OCI-LY3 (cell line): Measurements from ENCODE around the gene BAHD1.

Experiments
- H2AFZ ChIP-seq: fragments of 200-600, 300-600 bp; shearing (Covaris generic); 2 replicates; pipeline ENCODE4 v1.6.0; 2014; ENCODE audit warnings: antibody characterized with exemption, low read depth, low read length
- H3K27ac ChIP-seq: fragments of 200-600, 300-600 bp; sonication (generic); 2 replicates; pipeline ENCODE4 v1.5.1; 2014; ENCODE audit warnings: mild to moderate bottlenecking, low read length, moderate library complexity, mixed read lengths
- H3K27me3 ChIP-seq: fragments of 200-600, 300-600 bp; sonication (generic); 2 replicates; pipeline ENCODE4 v1.6.1; 2014; ENCODE audit warnings: low read depth, low read length, mixed read lengths
- H3K36me3 ChIP-seq: fragments of 200-600, 300-600 bp; sonication (generic); replicated peaks from 2 replicates; pipeline ENCODE3; 2014; ENCODE audit warnings: low read depth, low read length, mixed read lengths
- H3K4me1 ChIP-seq: fragments of 300-600, 200-600 bp; sonication (generic); 2 replicates; pipeline ENCODE4 v1.6.1; 2014; ENCODE audit warnings: low read length, mixed read lengths
- H3K4me2 ChIP-seq: fragments of 200-600, 300-600 bp; sonication (generic); 2 replicates; pipeline ENCODE4 v1.6.1; 2014; ENCODE audit warnings: low read length, mixed read lengths
- H3K4me3 ChIP-seq: fragments of 300-600, 200-600 bp; sonication (generic); 2 replicates; pipeline ENCODE4 v1.5.1; 2014; ENCODE audit warnings: antibody characterized with exemption, mild to moderate bottlenecking, low read length, moderate library complexity
- H3K79me2 ChIP-seq: fragments of 300-600, 200-600 bp; shearing (Covaris generic); 2 replicates; pipeline ENCODE4 v1.6.1; 2014; ENCODE audit warnings: mild to moderate bottlenecking, low read length, mixed read lengths
- H3K9ac ChIP-seq: fragments of 300-600, 200-600 bp; shearing (Covaris generic); 2 replicates; pipeline ENCODE4 v1.6.0; 2014; ENCODE audit warnings: mild to moderate bottlenecking, low read length, moderate library complexity
- H3K9me3 ChIP-seq: fragments of 200-600, 300-600 bp; shearing (Covaris generic); 2 replicates; pipeline ENCODE4 v1.6.1; 2014; ENCODE audit warnings: low read length, mixed read lengths; ENCODE audit not compliant: insufficient read depth
- H4K20me1 ChIP-seq: fragments of 200-600, 300-600 bp; sonication (generic); 2 replicates; pipeline ENCODE4 v1.6.1; 2016; ENCODE audit warnings: low read length, mixed read lengths; ENCODE audit not compliant: insufficient read depth
- EZH2phosphoT487 ChIP-seq: fragments of 200-600 bp; shearing (Covaris generic); IDR thresholded peaks from 2 replicates; pipeline ENCODE4 v1.6.1; 2018; ENCODE audit warnings: antibody characterized with exemption, mixed run types, low read depth
- TF ChIP-seq, protein P1 (sequence below): fragments of 200-600, 300-600 bp; sonication (generic); IDR thresholded peaks from 2 replicates; pipeline ENCODE4 v1.5.1; 2014; ENCODE audit warnings: antibody characterized with exemption, low read length, low read depth

The BAHD1 gene

DNA sequence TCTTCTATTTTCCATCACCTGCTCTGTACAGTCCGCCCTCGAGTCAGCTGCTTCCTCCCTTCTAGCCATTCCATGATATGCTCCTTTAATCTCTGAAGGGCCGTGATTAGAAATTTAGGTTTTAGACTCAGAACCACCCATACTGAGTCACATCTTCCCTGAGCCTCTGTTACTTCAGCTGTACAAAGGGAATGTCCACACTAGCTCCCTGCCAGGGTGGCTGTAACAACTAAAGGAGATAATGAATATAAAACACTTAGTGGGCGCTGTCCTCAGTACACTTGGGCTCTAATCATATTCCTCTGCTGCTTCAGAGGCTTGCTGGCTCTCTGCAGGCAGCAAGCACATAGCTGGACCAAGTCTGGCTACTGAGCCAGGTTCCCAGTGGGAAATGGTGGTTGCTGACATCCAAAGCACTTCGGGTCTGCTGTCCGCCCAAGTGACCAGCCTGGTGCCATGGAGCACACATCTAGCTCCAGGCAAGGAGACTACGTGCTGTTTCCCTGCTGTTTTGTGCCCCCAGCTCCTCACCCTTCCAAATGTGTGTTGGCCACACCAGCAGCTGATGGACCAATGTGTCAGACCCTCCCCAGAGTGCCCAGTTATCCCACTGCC is 29.1 kb downstream of the BAHD1 start:
- Histone ChIP-seq H3K27ac (no peak overlapping the region), H3K9ac (no peak overlapping the region), H3K36me3 (no peaks in the 10 kb centered on the region), H3K9me3 (no peaks in the 10 kb centered on the region), H3K4me3 (no peak overlapping the region), H2AFZ (peak overlapping the region; percentile 62; the same call in 1 of the 2 replicates), H3K4me2 (peak overlapping the region; percentile 73; the same call in 1 of the 2 replicates), H3K79me2 (peaks cover 8% of the 10 kb centered on the region; the same call in 1 of the 2 replicates), H3K27me3 (no peaks in the 10 kb centered on the region), H4K20me1 (no peaks in the 10 kb centered on the region), H3K4me1 (peaks cover 13% of the 10 kb centered on the region)
- TF ChIP-seq, protein P1, sequence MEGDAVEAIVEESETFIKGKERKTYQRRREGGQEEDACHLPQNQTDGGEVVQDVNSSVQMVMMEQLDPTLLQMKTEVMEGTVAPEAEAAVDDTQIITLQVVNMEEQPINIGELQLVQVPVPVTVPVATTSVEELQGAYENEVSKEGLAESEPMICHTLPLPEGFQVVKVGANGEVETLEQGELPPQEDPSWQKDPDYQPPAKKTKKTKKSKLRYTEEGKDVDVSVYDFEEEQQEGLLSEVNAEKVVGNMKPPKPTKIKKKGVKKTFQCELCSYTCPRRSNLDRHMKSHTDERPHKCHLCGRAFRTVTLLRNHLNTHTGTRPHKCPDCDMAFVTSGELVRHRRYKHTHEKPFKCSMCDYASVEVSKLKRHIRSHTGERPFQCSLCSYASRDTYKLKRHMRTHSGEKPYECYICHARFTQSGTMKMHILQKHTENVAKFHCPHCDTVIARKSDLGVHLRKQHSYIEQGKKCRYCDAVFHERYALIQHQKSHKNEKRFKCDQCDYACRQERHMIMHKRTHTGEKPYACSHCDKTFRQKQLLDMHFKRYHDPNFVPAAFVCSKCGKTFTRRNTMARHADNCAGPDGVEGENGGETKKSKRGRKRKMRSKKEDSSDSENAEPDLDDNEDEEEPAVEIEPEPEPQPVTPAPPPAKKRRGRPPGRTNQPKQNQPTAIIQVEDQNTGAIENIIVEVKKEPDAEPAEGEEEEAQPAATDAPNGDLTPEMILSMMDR = no peak
- no peak for TF ChIP-seq EZH2phosphoT487

DNA sequence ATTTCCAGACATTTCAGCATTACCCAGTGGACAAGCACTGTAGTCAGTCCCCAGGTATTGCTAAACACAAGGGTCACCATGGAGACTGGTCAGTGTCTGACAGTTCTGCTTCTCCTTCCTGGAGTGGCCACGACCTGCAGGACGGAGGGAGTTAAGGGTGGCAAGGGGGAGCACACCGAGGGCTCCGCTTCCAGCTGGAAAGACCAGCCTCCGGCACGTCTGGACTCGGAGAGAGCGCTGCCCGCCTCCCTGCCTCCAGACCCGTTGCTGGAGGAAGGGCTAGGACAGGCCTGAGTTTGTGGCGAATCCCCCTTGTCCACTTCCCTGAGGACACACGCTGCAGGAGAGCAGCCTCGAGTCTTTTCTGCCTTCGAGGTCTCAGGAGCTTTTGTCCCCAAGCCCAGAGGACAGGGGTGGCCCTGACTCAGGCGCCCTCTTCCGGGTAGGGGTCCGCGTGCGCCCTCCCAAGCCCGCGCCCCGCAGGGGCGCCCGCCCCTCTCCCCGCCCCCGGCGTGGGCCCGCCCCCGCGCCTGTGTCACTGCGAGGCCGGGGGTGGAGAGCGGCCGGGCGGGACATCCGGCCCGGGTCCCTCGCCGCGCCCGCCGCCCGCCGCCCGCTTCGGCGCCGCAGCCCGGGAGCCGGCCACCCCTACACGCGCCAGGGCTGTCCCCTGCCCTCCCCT is 29.8 kb downstream of the BAHD1 start, which contains the start of gene CHST14:
Gene CHST14 (plus strand): TSS at position 562 of the 682 bp plus-strand sequence. CDS start 230 bp downstream, outside the sequence.
- Histone ChIP-seq H3K4me2 (peak within 1 kb of the TSS; percentile 81), H3K4me1 (peaks cover 13% of the 10 kb centered on the region), H3K4me3 (peak within 1 kb of the TSS; percentile 93), H2AFZ (peak within 1 kb of the TSS; percentile 62), H3K9ac (peak within 1 kb of the TSS; percentile 86), H3K27me3 (no peaks in the 10 kb centered on the region), H3K27ac (0 out of 2 replicates have a peak within 1 kb of the TSS, but pooled peaks have one; percentile 9), H4K20me1 (no peaks in the 10 kb centered on the region), H3K79me2 (peaks cover 8% of the 10 kb centered on the region; the same call in 1 of the 2 replicates), H3K9me3 (no peaks in the 10 kb centered on the region), H3K36me3 (no peaks in the 10 kb centered on the region)
- no peak for TF ChIP-seq EZH2phosphoT487
- TF ChIP-seq, protein P1 = peak; percentile 10; the same call in 1 of the 2 replicates

DNA sequence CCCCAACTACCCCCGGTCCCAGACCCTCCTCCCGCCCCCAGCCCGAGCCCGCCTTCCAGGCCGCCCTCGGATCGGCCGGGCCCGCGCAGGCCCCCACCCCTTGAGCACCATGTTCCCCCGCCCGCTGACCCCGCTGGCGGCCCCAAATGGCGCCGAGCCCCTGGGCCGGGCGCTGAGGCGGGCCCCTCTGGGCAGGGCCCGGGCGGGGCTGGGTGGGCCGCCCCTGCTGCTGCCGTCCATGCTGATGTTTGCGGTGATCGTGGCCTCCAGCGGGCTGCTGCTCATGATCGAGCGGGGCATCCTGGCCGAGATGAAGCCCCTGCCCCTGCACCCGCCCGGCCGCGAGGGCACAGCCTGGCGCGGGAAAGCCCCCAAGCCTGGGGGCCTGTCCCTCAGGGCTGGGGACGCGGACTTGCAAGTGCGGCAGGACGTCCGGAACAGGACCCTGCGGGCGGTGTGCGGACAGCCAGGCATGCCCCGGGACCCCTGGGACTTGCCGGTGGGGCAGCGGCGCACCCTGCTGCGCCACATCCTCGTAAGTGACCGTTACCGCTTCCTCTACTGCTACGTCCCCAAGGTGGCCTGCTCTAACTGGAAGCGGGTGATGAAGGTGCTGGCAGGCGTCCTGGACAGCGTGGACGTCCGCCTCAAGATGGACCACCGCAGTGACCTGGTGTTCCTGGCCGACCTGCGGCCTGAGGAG is 30.5 kb downstream of the BAHD1 start:
- peak overlapping the region; percentile 81 for H3K4me2 ChIP-seq
- H4K20me1 ChIP-seq = no peaks in the 10 kb centered on the region
- peak overlapping the region; percentile 22; the same call in 1 of the 2 replicates for H2AFZ ChIP-seq
- peak overlapping the region; percentile 86 for H3K9ac ChIP-seq
- peak overlapping the region; percentile 93 for H3K4me3 ChIP-seq
- peaks cover 13% of the 10 kb centered on the region for H3K4me1 ChIP-seq
- H3K9me3 ChIP-seq = no peaks in the 10 kb centered on the region
- TF ChIP-seq, protein P1 = no peak
- TF ChIP-seq EZH2phosphoT487 = no peak
- H3K79me2 ChIP-seq = peaks cover 8% of the 10 kb centered on the region; the same call in 1 of the 2 replicates
- H3K27ac ChIP-seq = 0 out of 2 replicates have a peak overlapping the region, but pooled peaks have one; percentile 9
- H3K36me3 ChIP-seq = no peaks in the 10 kb centered on the region
- H3K27me3 ChIP-seq = no peaks in the 10 kb centered on the region
